Naive thymus-derived CD8-positive, alpha-beta T cell (primary cell): ENCODE results near the gene MTCH1. TPM values are rescaled to one million over a fixed set of nuclear protein-coding genes. Genes with fewer than 3 reads are reported as not detected.
"Not testable (repeated sequence)": the region's sequence is repeated elsewhere in the genome, so short reads cannot be mapped to it uniquely, and the experiment has no call there.

Experiments
- ATAC-seq, 2 donors: fragments of 150-1000 bp; cut with Tn5 transposase in 1 of 2; sonication (Bioruptor Pico), chemical (Tn5 transposase) in 1 of 2; 1 replicate in 1 of 2; 2 replicates in 1 of 2; pipeline ENCODE4 v1.10.0; 2021; ENCODE audit warnings: mild to moderate bottlenecking in 2 of 2, moderate library complexity in 2 of 2
- POLR2A ChIA-PET: fragments of 350-600 bp; sonication (Branson Sonifier 250); formaldehyde crosslinking; loops from one replicate; lab custom pipeline; 2021; ENCODE audit warnings: antibody characterized with exemption; lab: Charles Lee
- DNase-seq, 10 donors: peaks; one replicate each; pipeline versions ENCODE4 v3.0.0 to v3.0.0-alpha.2; 2020 to 2022
- H3K27ac Mint-ChIP-seq, 10 donors: one replicate each; pipeline ENCODE4 v1.8.0; 2020 to 2022; ENCODE audit warnings: mild to moderate bottlenecking in 10 of 10, mixed read lengths in 10 of 10, moderate library complexity in 4 of 10, inconsistent platforms in 1 of 10
- H3K27me3 Mint-ChIP-seq, 5 donors: one replicate each; pipeline ENCODE4 v1.8.0; 2021 to 2022; ENCODE audit warnings: mixed read lengths in 5 of 5
- H3K36me3 Mint-ChIP-seq, 3 donors: one replicate each; pipeline ENCODE4 v1.8.0; 2020 to 2022; ENCODE audit warnings: mixed read lengths in 3 of 3, mild to moderate bottlenecking in 2 of 3, inconsistent platforms in 1 of 3
- H3K4me1 Mint-ChIP-seq, 4 donors: one replicate each; pipeline ENCODE4 v1.8.0; 2021 to 2022; ENCODE audit warnings: mixed read lengths in 4 of 4
- H3K4me3 Mint-ChIP-seq, 10 donors: one replicate each; pipeline ENCODE4 v1.8.0; 2020 to 2022; ENCODE audit warnings: mild to moderate bottlenecking in 10 of 10, mixed read lengths in 10 of 10, moderate library complexity in 6 of 10, inconsistent platforms in 1 of 10
- H3K9me3 Mint-ChIP-seq, 9 donors: one replicate each; pipeline ENCODE4 v1.8.0; 2020 to 2022; ENCODE audit warnings: mixed read lengths in 9 of 9, mild to moderate bottlenecking in 3 of 9, inconsistent platforms in 1 of 9, moderate library complexity in 1 of 9
- polyA plus RNA-seq, 3 donors: library from polyadenylated mRNA; unstranded; fragments of 300-500 nt; fragmentation: Illumina TruSeq; gene quantifications; one replicate each; pipeline ENCODE4 v1.2.3, GENCODE V29; 2021
- total RNA-seq, 8 experiments: library from RNA in 2 of 8; stranded (reverse) in 2 of 8; gene quantifications; one replicate each; pipeline ENCODE4 v1.2.3 and lab custom pipeline; 2021 to 2026

The MTCH1 gene
- total and polyA plus RNA-seq, 5 experiments from 2014 or later, result 63.2 to 143 (median 78.3) TPM

DNA sequence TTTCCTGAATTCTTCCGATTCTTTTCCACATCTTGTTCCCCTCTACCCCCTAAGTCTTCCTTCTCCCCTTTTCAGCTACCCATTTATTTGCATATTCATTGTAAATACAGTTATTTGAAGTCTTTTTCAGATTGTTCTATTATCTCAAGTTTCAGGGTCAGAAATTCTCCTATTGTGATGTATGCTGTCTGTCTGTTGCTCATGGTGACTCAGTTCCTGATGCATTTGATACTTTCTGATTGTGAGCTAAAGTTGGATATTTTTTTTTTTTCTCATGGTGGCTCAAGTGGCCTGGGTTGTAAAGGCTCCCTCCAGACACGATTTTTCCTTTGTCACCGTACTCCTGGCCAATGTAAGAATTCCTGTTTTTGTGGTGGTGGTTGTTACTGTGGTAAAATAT is 36.4 kb downstream of the MTCH1 start:
- ATAC-seq (no peak), DNase-seq (no peak)
- Mint-ChIP-seq H3K27ac (peak overlapping the region in 5 of 10 donors; percentile 2 to 95 (median 11)), H3K9me3 (peaks cover 0 to 2% (median 0%) of the 10 kb centered on the region in 9 donors), H3K4me3 (peak overlapping the region in 3 of 10 donors; percentile 3 to 33 (median 21)), H3K36me3 (no peaks in the 10 kb centered on the region), H3K4me1 (peaks cover 22 to 42% (median 32%) of the 10 kb centered on the region in 4 donors), H3K27me3 (no peaks in the 10 kb centered on the region)
- POLR2A ChIA-PET, result interaction anchor here (1.1 kb wide), 1 partner anchor 9 kb away, joined by 3 read pairs; no protein-coding TSS in a partner anchor

- not testable (repeated sequence) for H3K27me3 Mint-ChIP-seq, H3K9me3 Mint-ChIP-seq, H3K36me3 Mint-ChIP-seq, DNase-seq, ATAC-seq
- H3K4me3 Mint-ChIP-seq, result peak overlapping the region in 4 of 10 donors; percentile 27 to 50 (median 39)
- POLR2A ChIA-PET, result interaction anchor here (1.6 kb wide), 1 partner anchor 37 kb away, joined by 5 read pairs; the partner anchor contains the start of gene MTCH1
- peak overlapping the region in 5 of 10 donors; percentile 27 to 95 (median 60) for H3K27ac Mint-ChIP-seq
- peaks cover 17 to 37% (median 27%) of the 10 kb centered on the region in 4 donors for H3K4me1 Mint-ChIP-seq
Observed at GRCh38 chr6:36949076-36949475, 36.9 kb downstream of the MTCH1 start.

DNA sequence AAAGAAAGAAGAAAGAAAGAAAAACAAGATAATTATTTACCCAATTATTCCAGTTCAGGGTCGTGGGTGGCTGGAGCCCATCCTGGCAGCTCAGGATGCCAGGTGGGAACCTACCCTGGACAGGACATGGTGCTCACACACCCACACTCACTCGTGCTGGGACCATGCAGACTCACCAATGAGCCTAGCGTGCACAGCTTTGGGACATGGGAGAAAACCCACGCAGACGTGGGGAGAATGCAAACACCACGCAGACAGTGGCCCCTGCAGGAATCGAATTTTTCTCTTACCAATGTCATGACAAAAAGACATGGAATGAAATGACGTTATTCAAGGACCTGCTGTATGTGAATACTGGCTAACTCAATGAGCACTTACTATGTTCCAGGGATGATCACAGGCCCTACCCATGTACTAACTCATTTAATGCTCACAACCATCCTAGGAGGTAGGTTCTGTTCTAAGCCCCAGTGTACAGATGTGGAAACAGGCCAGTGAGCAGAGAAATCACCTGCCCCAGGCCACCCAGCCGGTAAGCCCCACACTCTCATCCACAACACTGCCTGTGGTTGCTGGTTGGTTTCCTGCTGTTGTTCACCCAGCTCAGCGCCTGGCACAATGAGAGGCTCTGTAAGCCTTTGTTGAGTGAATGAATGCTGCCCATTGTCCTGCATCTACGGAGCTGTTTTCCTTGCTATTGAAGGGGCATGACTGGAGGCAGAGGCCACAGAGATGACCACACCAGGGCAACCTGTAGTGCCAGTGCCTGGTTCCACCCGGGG is 38.2 kb downstream of the MTCH1 start:
- Mint-ChIP-seq H3K27ac (peak overlapping the region; percentile 29 to 82 (median 68)), H3K36me3 (no peaks in the 10 kb centered on the region), H3K9me3 (peaks cover 0 to 2% (median 0%) of the 10 kb centered on the region in 9 donors), H3K4me1 (peaks cover 12 to 26% (median 20%) of the 10 kb centered on the region in 4 donors), H3K27me3 (peaks cover 0 to 3% (median 0%) of the 10 kb centered on the region in 5 donors), H3K4me3 (peak overlapping the region in 7 of 10 donors; percentile 4 to 74 (median 66))
- POLR2A ChIA-PET, result interaction anchor here (1.1 to 1.6 kb wide), 3 partner anchors 16 to 38 kb away, joined by 3 to 5 read pairs (median 3); partner anchors contain the start of gene MTCH1
- DNase-seq, result peak in 7 of 10 donors; percentile 16 to 71 (median 43)
- peak; percentile 99 for ATAC-seq

DNA sequence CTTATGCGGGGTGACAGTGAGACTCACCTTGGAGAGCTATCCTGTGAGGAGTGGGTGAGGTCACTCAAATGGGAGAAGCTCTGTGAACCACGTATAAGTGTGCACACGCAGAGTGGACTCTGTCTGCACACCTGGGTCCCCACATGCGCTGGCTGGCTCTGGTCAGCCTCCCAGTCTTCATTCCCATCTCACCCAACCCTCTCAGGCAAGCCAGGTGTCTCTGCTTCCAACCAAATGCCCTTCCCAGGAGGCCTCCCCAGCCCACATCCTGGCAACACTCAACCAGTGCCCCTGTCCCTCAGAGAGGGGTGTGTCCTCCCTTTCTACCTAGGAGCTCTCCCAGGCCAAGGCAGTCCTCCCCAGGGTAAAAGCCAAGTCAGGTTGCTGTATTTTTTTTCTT is 39.5 kb downstream of the MTCH1 start:
- POLR2A ChIA-PET, result interaction anchor here (0.5 to 1.3 kb wide), 3 partner anchors 17 to 224 kb away, joined by 3 to 4 read pairs (median 3); no protein-coding TSS in a partner anchor
- no peak for ATAC-seq
- Mint-ChIP-seq H3K9me3 (peaks cover 0 to 2% (median 0%) of the 10 kb centered on the region in 9 donors), H3K36me3 (no peaks in the 10 kb centered on the region), H3K27ac (peak overlapping the region in 4 of 10 donors; percentile 38 to 69 (median 51)), H3K4me1 (peaks cover 12 to 26% (median 20%) of the 10 kb centered on the region in 4 donors), H3K27me3 (peaks cover 0 to 5% (median 0%) of the 10 kb centered on the region in 5 donors), H3K4me3 (no peak overlapping the region)
- DNase-seq, result no peak

DNA sequence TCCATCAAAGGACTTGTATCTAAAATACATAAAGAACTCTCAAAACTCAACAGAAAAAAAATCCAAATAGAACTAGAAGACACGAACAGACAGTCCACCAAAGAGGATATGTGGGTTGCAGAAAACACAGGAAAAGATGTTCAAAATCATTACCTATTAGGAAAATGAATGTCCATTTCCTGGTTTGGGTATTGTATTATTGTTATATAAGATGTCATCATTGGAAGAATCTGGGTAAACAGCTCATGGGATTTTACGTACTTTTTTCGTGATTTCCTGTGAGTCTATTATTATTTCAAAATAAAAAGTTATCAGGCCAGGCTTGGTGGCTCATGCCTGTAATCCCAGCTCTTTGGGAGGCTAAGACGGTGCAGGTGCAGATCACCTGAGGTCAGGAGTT is 40.7 kb downstream of the MTCH1 start:
- POLR2A ChIA-PET, result interaction anchor here (1.0 kb wide), 1 partner anchor 18 kb away, joined by 4 read pairs; no protein-coding TSS in a partner anchor
- Mint-ChIP-seq H3K36me3 (no peaks in the 10 kb centered on the region), H3K4me3 (no peak overlapping the region), H3K27me3 (peaks cover 1 to 6% (median 3%) of the 10 kb centered on the region in 5 donors), H3K4me1 (peaks cover 12 to 26% (median 20%) of the 10 kb centered on the region in 4 donors), H3K27ac (no peak overlapping the region), H3K9me3 (peaks cover 0 to 2% (median 0%) of the 10 kb centered on the region in 9 donors)
- DNase-seq, result no peak
- no peak for ATAC-seq

- DNase-seq (no peak), ATAC-seq (no peak)
- Mint-ChIP-seq H3K4me1 (peaks cover 12 to 26% (median 17%) of the 10 kb centered on the region in 4 donors), H3K9me3 (peaks cover 0 to 2% (median 0%) of the 10 kb centered on the region in 9 donors), H3K36me3 (no peaks in the 10 kb centered on the region), H3K27ac (no peak overlapping the region), H3K27me3 (peaks cover 1 to 12% (median 7%) of the 10 kb centered on the region in 5 donors), H3K4me3 (no peak overlapping the region)
- POLR2A ChIA-PET, result interaction anchor here (0.7 kb wide), 1 partner anchor 1774 kb away, joined by 4 read pairs; no protein-coding TSS in a partner anchor
Observed at GRCh38 chr6:36944650-36945049, 41.3 kb downstream of the MTCH1 start.

DNA sequence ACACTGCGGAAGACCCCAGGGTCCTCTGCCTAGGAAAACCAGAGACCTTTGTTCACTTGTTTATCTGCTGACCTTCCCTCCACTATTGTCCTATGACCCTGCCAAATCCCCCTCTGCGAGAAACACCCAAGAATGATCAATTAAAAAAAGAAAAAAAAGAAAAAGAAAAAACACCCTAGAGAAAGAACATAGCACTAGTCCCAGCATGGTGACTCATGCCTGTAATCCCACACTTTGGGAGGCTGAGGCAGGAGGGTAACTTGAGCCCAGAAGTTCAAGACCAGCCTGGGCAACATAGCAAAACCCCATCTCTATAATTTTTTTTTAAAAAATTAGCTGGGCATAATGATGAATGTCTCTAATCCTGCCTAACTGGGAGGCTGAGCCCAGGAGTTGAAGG is 43.7 kb downstream of the MTCH1 start:
- H3K9me3 Mint-ChIP-seq, H3K4me3 Mint-ChIP-seq, ATAC-seq, H3K27ac Mint-ChIP-seq, DNase-seq, H3K4me1 Mint-ChIP-seq, POLR2A ChIA-PET, H3K36me3 Mint-ChIP-seq: not testable (repeated sequence)
- peaks cover 1 to 21% (median 11%) of the 10 kb centered on the region in 5 donors for H3K27me3 Mint-ChIP-seq

GRCh38 chr6:36941561-36941960 is 44.4 kb downstream of the MTCH1 start:
- H3K9me3 Mint-ChIP-seq, ATAC-seq, H3K36me3 Mint-ChIP-seq, H3K4me1 Mint-ChIP-seq, POLR2A ChIA-PET, H3K27ac Mint-ChIP-seq, H3K4me3 Mint-ChIP-seq, DNase-seq: not testable (repeated sequence)
- peaks cover 1 to 21% (median 11%) of the 10 kb centered on the region in 5 donors for H3K27me3 Mint-ChIP-seq

GRCh38 chr6:36940027-36940426 is 46.0 kb downstream of the MTCH1 start:
- H3K4me1 Mint-ChIP-seq, result peaks cover 0 to 2% (median under 1%) of the 10 kb centered on the region in 4 donors
- no peaks in the 10 kb centered on the region for H3K36me3 Mint-ChIP-seq
- peaks cover 1 to 21% (median 11%) of the 10 kb centered on the region in 5 donors for H3K27me3 Mint-ChIP-seq
- ATAC-seq (no peak), DNase-seq (no peak)
- H3K9me3 Mint-ChIP-seq, result no peaks in the 10 kb centered on the region
- POLR2A ChIA-PET, result interaction anchor here (1.4 kb wide), 1 partner anchor 10 kb away, joined by 3 read pairs; no protein-coding TSS in a partner anchor
- H3K4me3 Mint-ChIP-seq, result no peak overlapping the region
- no peak overlapping the region for H3K27ac Mint-ChIP-seq

GRCh38 chr6:36939005-36939404 is 47.0 kb downstream of the MTCH1 start:
- H3K9me3 Mint-ChIP-seq, DNase-seq, H3K27ac Mint-ChIP-seq, H3K4me1 Mint-ChIP-seq, POLR2A ChIA-PET, ATAC-seq, H3K36me3 Mint-ChIP-seq, H3K4me3 Mint-ChIP-seq: not testable (repeated sequence)
- peaks cover 1 to 21% (median 11%) of the 10 kb centered on the region in 5 donors for H3K27me3 Mint-ChIP-seq

DNA sequence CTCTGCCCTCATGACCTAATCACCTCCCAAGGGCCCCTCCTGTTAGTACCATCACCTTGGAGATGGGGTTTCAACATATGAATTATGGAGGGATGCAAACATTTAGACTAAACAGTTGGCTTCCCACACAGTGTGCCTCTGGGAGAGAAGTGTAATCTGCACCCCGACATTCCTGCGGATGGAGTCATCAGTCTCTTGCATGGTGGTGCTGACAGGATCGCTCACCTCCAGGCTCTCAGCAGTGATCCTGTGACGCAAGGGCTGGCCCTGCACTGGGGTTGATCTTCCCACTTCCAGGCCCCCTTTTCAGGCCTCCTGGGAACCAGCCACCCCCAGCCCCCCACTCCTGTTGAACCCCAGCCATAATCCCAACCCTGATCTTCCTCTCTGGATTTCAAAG is 47.5 kb downstream of the MTCH1 start:
- ATAC-seq, result no peak
- Mint-ChIP-seq H3K27me3 (peaks cover 1 to 21% (median 11%) of the 10 kb centered on the region in 5 donors), H3K9me3 (no peaks in the 10 kb centered on the region), H3K4me3 (no peak overlapping the region), H3K36me3 (no peaks in the 10 kb centered on the region), H3K4me1 (peaks cover 0 to 2% (median under 1%) of the 10 kb centered on the region in 4 donors), H3K27ac (no peak overlapping the region)
- POLR2A ChIA-PET, result no interaction called here
- no peak for DNase-seq

- no peaks in the 10 kb centered on the region for H3K9me3 Mint-ChIP-seq
- peaks cover 1 to 21% (median 10%) of the 10 kb centered on the region in 5 donors for H3K27me3 Mint-ChIP-seq
- no peak overlapping the region for H3K27ac Mint-ChIP-seq
- no peaks in the 10 kb centered on the region for H3K36me3 Mint-ChIP-seq
- no peak for DNase-seq
- no peak for ATAC-seq
- H3K4me3 Mint-ChIP-seq, result no peak overlapping the region
- H3K4me1 Mint-ChIP-seq, result peaks cover 0 to 2% (median 0%) of the 10 kb centered on the region in 4 donors
- POLR2A ChIA-PET, result no interaction called here
Observed at GRCh38 chr6:36937896-36938295, 48.1 kb downstream of the MTCH1 start.
